BLaER1 (cell line): ENCODE results near the gene RAPGEF4.

Source experiments
- H3K27ac ChIP-seq: shearing (Covaris generic); formaldehyde crosslinking; 2 replicates; pipeline ENCODE4 v1.8.1; 2022
- H3K27me3 ChIP-seq: shearing (Covaris generic); formaldehyde crosslinking; 2 replicates; pipeline ENCODE4 v1.8.1; 2022
- H3K36me3 ChIP-seq: shearing (Covaris generic); formaldehyde crosslinking; 2 replicates; pipeline ENCODE4 v1.8.1; 2022
- H3K4me1 ChIP-seq: shearing (Covaris generic); formaldehyde crosslinking; 2 replicates; pipeline ENCODE4 v1.8.1; 2022
- H3K4me2 ChIP-seq: shearing (Covaris generic); formaldehyde crosslinking; 2 replicates; pipeline ENCODE4 v1.8.1; 2022
- H3K4me3 ChIP-seq: shearing (Covaris generic); formaldehyde crosslinking; 2 replicates; pipeline ENCODE4 v1.8.1; 2022
- H3K9ac ChIP-seq: shearing (Covaris generic); formaldehyde crosslinking; 2 replicates; pipeline ENCODE4 v1.8.1; 2022
- H3K9me3 ChIP-seq: shearing (Covaris generic); formaldehyde crosslinking; 2 replicates; pipeline ENCODE4 v1.8.1; 2022
- H4K20me1 ChIP-seq: shearing (Covaris generic); formaldehyde crosslinking; 2 replicates; pipeline ENCODE4 v1.8.1; 2022
- Cebpa-rat ChIP-seq: shearing (Covaris generic); IDR thresholded peaks from 2 replicates; pipeline ENCODE4 v1.8.1; 2022

Gene RAPGEF4

DNA sequence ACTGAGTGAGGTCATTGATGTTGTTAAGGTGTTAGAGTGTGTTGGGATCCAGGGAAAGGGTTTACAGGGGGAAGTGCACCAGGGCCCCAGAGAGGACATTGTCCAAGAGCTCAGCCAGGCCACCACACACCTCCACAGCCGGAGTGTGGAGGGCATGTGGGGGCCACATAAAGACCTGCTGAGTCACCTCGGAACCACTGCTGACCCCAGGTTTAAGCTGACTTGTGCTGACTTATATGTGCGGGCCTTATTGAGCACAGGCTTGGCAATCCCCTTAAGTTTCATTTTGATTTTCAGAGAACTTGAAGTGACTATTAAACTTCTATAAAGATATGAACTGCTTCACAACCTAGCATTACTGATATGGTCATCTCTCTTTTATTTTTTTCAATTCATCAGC lies 173.8 kb downstream of the RAPGEF4 start:
- Histone ChIP-seq H3K27me3 (no peaks in the 10 kb centered on the region), H3K4me1 (peaks cover 55% of the 10 kb centered on the region), H4K20me1 (no peaks in the 10 kb centered on the region), H3K4me2 (no peak overlapping the region), H3K36me3 (no peaks in the 10 kb centered on the region), H3K4me3 (no peak overlapping the region), H3K27ac (no peak overlapping the region), H3K9ac (no peak overlapping the region), H3K9me3 (no peaks in the 10 kb centered on the region)
- no peak for TF ChIP-seq Cebpa-rat

DNA sequence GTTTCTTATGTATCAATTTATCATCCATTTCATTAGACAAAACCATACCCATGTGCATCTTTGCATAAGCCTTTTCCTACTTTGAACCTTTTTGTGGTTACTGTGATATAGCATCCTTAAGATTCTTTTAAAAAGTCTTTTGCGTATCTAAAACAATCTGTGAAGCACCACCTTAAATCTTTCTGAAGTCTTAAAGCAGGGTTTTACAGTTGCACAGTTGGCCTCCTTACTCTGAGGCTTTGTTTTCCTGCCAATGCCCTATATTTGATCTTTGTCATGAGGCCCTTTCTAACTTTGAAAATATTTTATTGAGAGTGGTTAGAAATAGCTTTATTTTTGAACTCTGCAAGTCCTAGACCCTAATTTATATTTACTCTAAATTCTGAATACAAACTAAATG lies 176.6 kb downstream of the RAPGEF4 start:
- peak overlapping the region; percentile 12; the same call in 1 of the 2 replicates for H3K4me2 ChIP-seq
- TF ChIP-seq Cebpa-rat = no peak

GRCh38 chr2:172914341-172915008 lies 178.8 kb downstream of the RAPGEF4 start:
- no peaks in the 10 kb centered on the region for H4K20me1 ChIP-seq
- H3K27me3 ChIP-seq = no peaks in the 10 kb centered on the region
- H3K9ac ChIP-seq = no peak overlapping the region
- no peak overlapping the region for H3K4me3 ChIP-seq
- no peak for TF ChIP-seq Cebpa-rat
- H3K4me1 ChIP-seq = peaks cover 46% of the 10 kb centered on the region
- H3K36me3 ChIP-seq = no peaks in the 10 kb centered on the region
- H3K9me3 ChIP-seq = no peaks in the 10 kb centered on the region
- H3K4me2 ChIP-seq = no peak overlapping the region
- H3K27ac ChIP-seq = no peak overlapping the region

More for the DNA sequence above, 176.6 kb downstream of the RAPGEF4 start:
- Histone ChIP-seq H3K36me3 (no peaks in the 10 kb centered on the region), H4K20me1 (no peaks in the 10 kb centered on the region), H3K4me3 (no peak overlapping the region), H3K27ac (no peak overlapping the region), H3K9me3 (no peaks in the 10 kb centered on the region), H3K9ac (no peak overlapping the region), H3K27me3 (no peaks in the 10 kb centered on the region), H3K4me1 (peaks cover 42% of the 10 kb centered on the region)

GRCh38 chr2:172917716-172918115 lies 182.1 kb downstream of the RAPGEF4 start:
- no peak overlapping the region for H3K9ac ChIP-seq
- H3K4me1 ChIP-seq = peaks cover 48% of the 10 kb centered on the region
- 0 out of 2 replicates have a peak overlapping the region, but pooled peaks have one; percentile 4 for H3K27ac ChIP-seq
- H3K27me3 ChIP-seq = no peaks in the 10 kb centered on the region
- TF ChIP-seq Cebpa-rat = no peak
- no peak overlapping the region for H3K4me3 ChIP-seq
- no peaks in the 10 kb centered on the region for H3K9me3 ChIP-seq
- H4K20me1 ChIP-seq = no peaks in the 10 kb centered on the region
- H3K36me3 ChIP-seq = no peaks in the 10 kb centered on the region
- peak overlapping the region; percentile 91 for H3K4me2 ChIP-seq

DNA sequence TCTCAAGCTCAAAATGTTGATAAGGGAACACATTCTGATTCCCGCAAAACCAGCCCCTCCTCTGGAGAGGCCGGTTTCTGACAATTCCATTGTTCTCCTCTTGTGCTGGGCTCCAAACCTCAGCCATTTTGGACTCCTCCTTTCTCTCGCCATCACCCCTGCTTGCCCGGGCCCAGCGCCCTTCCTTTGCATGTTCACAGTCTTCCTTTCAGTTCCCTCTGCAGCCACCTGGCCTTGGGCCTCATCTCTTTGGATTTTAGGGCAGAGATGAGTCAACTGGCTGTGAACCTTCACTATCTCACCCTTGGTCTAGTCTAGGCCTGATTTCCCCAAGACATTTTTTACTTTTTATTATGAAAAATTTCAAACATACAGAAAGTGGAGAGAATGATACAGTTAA lies 184.1 kb downstream of the RAPGEF4 start:
- H3K4me1 ChIP-seq = peaks cover 47% of the 10 kb centered on the region
- no peak for TF ChIP-seq Cebpa-rat
- no peak overlapping the region for H3K4me3 ChIP-seq
- H3K4me2 ChIP-seq = peak overlapping the region; percentile 91
- no peaks in the 10 kb centered on the region for H3K36me3 ChIP-seq
- H4K20me1 ChIP-seq = no peaks in the 10 kb centered on the region
- H3K9ac ChIP-seq = no peak overlapping the region
- 0 out of 2 replicates have a peak overlapping the region, but pooled peaks have one; percentile 28 for H3K27ac ChIP-seq
- no peaks in the 10 kb centered on the region for H3K9me3 ChIP-seq
- H3K27me3 ChIP-seq = no peaks in the 10 kb centered on the region

GRCh38 chr2:172921532-172922236 lies 186.0 kb downstream of the RAPGEF4 start:
- no peak for TF ChIP-seq Cebpa-rat
- Histone ChIP-seq H3K4me2 (no peak overlapping the region), H3K9me3 (no peaks in the 10 kb centered on the region), H4K20me1 (no peaks in the 10 kb centered on the region), H3K27ac (no peak overlapping the region), H3K4me3 (no peak overlapping the region), H3K4me1 (peaks cover 37% of the 10 kb centered on the region), H3K9ac (no peak overlapping the region), H3K36me3 (no peaks in the 10 kb centered on the region), H3K27me3 (no peaks in the 10 kb centered on the region)

DNA sequence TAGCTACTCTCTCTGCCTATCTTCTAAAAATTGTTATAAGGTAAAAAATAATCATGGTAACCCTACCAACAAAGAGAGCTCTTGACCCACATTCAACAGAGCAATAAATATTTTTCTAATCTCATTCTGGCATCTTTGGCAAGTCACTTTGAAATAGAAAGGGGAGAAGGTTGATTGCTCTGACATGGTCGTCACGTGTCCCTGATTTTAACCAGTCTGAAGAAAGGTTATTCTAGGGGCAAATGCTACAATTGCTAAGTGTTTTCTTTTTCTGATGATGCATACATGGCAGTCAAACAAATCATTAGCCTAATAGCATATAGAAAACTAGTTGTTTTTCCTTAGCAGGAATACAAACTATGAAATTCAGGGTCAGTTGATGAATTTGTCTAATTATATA lies 186.7 kb downstream of the RAPGEF4 start:
- no peak overlapping the region for H3K4me3 ChIP-seq
- peaks cover 31% of the 10 kb centered on the region for H3K4me1 ChIP-seq
- H3K27ac ChIP-seq = no peak overlapping the region
- TF ChIP-seq Cebpa-rat = no peak
- no peaks in the 10 kb centered on the region for H3K9me3 ChIP-seq
- H3K27me3 ChIP-seq = no peaks in the 10 kb centered on the region
- no peaks in the 10 kb centered on the region for H4K20me1 ChIP-seq
- no peak overlapping the region for H3K4me2 ChIP-seq
- no peaks in the 10 kb centered on the region for H3K36me3 ChIP-seq
- H3K9ac ChIP-seq = no peak overlapping the region

GRCh38 chr2:172922815-172923214 lies 187.2 kb downstream of the RAPGEF4 start:
- H3K4me2 ChIP-seq = no peak overlapping the region
- no peak for TF ChIP-seq Cebpa-rat
- no peaks in the 10 kb centered on the region for H4K20me1 ChIP-seq
- no peaks in the 10 kb centered on the region for H3K9me3 ChIP-seq
- no peaks in the 10 kb centered on the region for H3K36me3 ChIP-seq
- peaks cover 26% of the 10 kb centered on the region for H3K4me1 ChIP-seq
- no peak overlapping the region for H3K27ac ChIP-seq
- no peak overlapping the region for H3K9ac ChIP-seq
- no peaks in the 10 kb centered on the region for H3K27me3 ChIP-seq
- H3K4me3 ChIP-seq = no peak overlapping the region

- Histone ChIP-seq H3K4me2 (no peak overlapping the region), H3K9me3 (no peaks in the 10 kb centered on the region), H3K4me1 (peaks cover 12% of the 10 kb centered on the region), H3K27me3 (no peaks in the 10 kb centered on the region), H3K4me3 (no peak overlapping the region), H4K20me1 (no peaks in the 10 kb centered on the region), H3K27ac (no peak overlapping the region), H3K9ac (no peak overlapping the region), H3K36me3 (no peaks in the 10 kb centered on the region)
- no peak for TF ChIP-seq Cebpa-rat
Measured at GRCh38 chr2:172924097-172924660, 188.5 kb downstream of the RAPGEF4 start.

DNA sequence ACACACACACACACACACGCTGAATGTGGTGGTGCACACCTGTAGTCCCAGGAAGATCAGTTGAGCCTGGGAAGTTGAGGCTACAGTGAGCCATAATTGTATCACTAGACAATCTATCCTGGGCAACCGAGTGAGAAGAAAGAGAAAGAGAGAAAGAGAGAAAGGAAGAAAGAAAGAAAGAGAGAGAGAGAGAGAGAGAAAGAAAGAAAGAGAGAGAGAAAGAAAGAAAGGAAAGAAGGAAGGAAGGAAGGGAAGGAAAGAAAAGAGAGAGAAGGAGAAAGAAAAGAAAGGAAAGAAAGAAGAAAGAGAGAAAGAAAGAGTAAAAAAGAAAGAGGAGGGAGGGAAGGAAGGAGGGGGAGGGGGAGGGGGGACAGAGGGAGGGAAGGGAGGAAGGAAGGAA lies 190.0 kb downstream of the RAPGEF4 start:
- H3K27ac ChIP-seq = no peak overlapping the region
- H3K9me3 ChIP-seq = no peaks in the 10 kb centered on the region
- no peak overlapping the region for H3K9ac ChIP-seq
- no peaks in the 10 kb centered on the region for H3K36me3 ChIP-seq
- no peak overlapping the region for H3K4me2 ChIP-seq
- no peak overlapping the region for H3K4me3 ChIP-seq
- no peaks in the 10 kb centered on the region for H3K27me3 ChIP-seq
- no peaks in the 10 kb centered on the region for H3K4me1 ChIP-seq
- H4K20me1 ChIP-seq = no peaks in the 10 kb centered on the region
- no peak for TF ChIP-seq Cebpa-rat
